Esophagus squamous epithelium (tissue), 5 donors: ENCODE measurements around the gene SHC4. TPM values are rescaled to one million over a fixed set of nuclear protein-coding genes. Genes with fewer than 3 reads are reported as not detected.
A peak's percentile ranks its signal among the peaks of the same experiment; 100 is the strongest.

ENCODE experiments used
- DNase-seq: peaks from one replicate; lab custom pipeline; 2025; lab: John Stamatoyannopoulos, UW
- H3K27ac ChIP-seq, 4 donors: fragments of 200-600 bp; sonication (generic); one replicate each; pipeline ENCODE4 v1.5.1; 2016 to 2019; ENCODE audit warnings: mild to moderate bottlenecking in 1 of 4
- H3K27me3 ChIP-seq, 4 donors: fragments of 200-600 bp; sonication (generic); 1 replicate in 3 of 4; 2 replicates in 1 of 4; pipeline versions ENCODE4 v1.5.1 to v1.6.0; 2017 to 2021; ENCODE audit warnings: antibody characterized with exemption in 1 of 4
- H3K36me3 ChIP-seq, 3 donors: fragments of 200-600 bp; sonication (generic); one replicate each; pipeline ENCODE4 v1.5.1; 2016 to 2019
- H3K4me1 ChIP-seq, 3 donors: fragments of 200-600 bp; sonication (generic); one replicate each; pipeline ENCODE4 v1.5.1; 2017 to 2019
- H3K4me3 ChIP-seq, 4 donors: fragments of 200-600 bp; sonication (generic); 1 replicate in 3 of 4; 2 replicates in 1 of 4; pipeline ENCODE4 v1.5.1; 2016 to 2019; ENCODE audit warnings: mild to moderate bottlenecking in 2 of 4, moderate library complexity in 1 of 4
- H3K9me3 ChIP-seq, 3 donors: fragments of 200-600 bp; sonication (generic); one replicate each; pipeline ENCODE4 v1.5.1; 2016 to 2019
- CTCF ChIP-seq, 6 experiments: fragments of 450-650 bp in 4 of 6; fragments of 200-600 bp in 2 of 6; sonication (generic) in 2 of 6; IDR thresholded peaks; one replicate each; pipeline ENCODE4 v1.5.1; 2016 to 2019; ENCODE audit warnings: antibody characterized with exemption in 6 of 6, mild to moderate bottlenecking in 4 of 6, moderate library complexity in 4 of 6
- POLR2A ChIP-seq, 4 donors: fragments of 450-650 bp; IDR thresholded peaks; one replicate each; pipeline ENCODE4 v1.6.1; 2017; ENCODE audit warnings: antibody characterized with exemption in 4 of 4, mild to moderate bottlenecking in 4 of 4, moderate library complexity in 3 of 4
- WGBS, 2 donors: methylation state at CpG; one replicate each; pipeline ENCODE4 v1.1.5; 2018; 5-methylcytosine and 5-hydroxymethylcytosine counted together
- intact Hi-C: fragments of 100-400 bp; cut with DNase I; formaldehyde crosslinking; loops from one replicate; pipeline ENCODE4 v1.15.0; 2022
- total RNA-seq, 4 donors: library from RNA; depleted of rRNA; stranded (reverse); fragments of >200 nt; gene quantifications; one replicate each; pipeline ENCODE4 v1.1.0, GENCODE V29; 2016
- donor health status: DM: yes; HTN: yes; CAD: no.

Gene SHC4
- total RNA-seq, 4 donors from 2014 or later = 0.18 to 0.50 (median 0.38) TPM; not detected in 1

- TF ChIP-seq CTCF (IDR thresholded peaks at IDR 0.05) = no peak
- TF ChIP-seq POLR2A (IDR thresholded peaks at IDR 0.05) = no peak
- intact Hi-C loops = no loop called here
- H3K4me1 ChIP-seq = peaks cover 0 to 5% (median 0%) of the 10 kb centered on the region in 3 donors
- no peak overlapping the region for H3K27ac ChIP-seq
- H3K9me3 ChIP-seq = no peaks in the 10 kb centered on the region
- H3K4me3 ChIP-seq = no peak overlapping the region
- DNase-seq = no peak
- peaks cover 0 to 13% (median 0%) of the 10 kb centered on the region in 3 donors for H3K36me3 ChIP-seq
- H3K27me3 ChIP-seq = no peaks in the 10 kb centered on the region
- WGBS, 2 donors = 62 to 80% methylated on average over 3 of the region's 3 CpGs
Measured at GRCh38 chr15:48985516-48985915, 21.8 kb upstream of the SHC4 start.

GRCh38 chr15:48984811-48985352 lies 21.2 kb upstream of the SHC4 start:
- peak overlapping the region in 1 of 4 donors; percentile 25 for H3K27ac ChIP-seq
- 47 to 56% methylated on average over 4 of the region's 4 CpGs for WGBS, 2 donors
- TF ChIP-seq POLR2A (IDR thresholded peaks at IDR 0.05) = no peak
- TF ChIP-seq CTCF (IDR thresholded peaks at IDR 0.05) = no peak
- peaks cover 0 to 5% (median 0%) of the 10 kb centered on the region in 3 donors for H3K4me1 ChIP-seq
- DNase-seq = no peak
- no peaks in the 10 kb centered on the region for H3K27me3 ChIP-seq
- intact Hi-C loops = no loop called here
- H3K9me3 ChIP-seq = no peaks in the 10 kb centered on the region
- peaks cover 0 to 9% (median 0%) of the 10 kb centered on the region in 3 donors for H3K36me3 ChIP-seq
- no peak overlapping the region for H3K4me3 ChIP-seq

- peaks cover 0 to 5% (median 0%) of the 10 kb centered on the region in 3 donors for H3K4me1 ChIP-seq
- no peaks in the 10 kb centered on the region for H3K27me3 ChIP-seq
- H3K36me3 ChIP-seq = peaks cover 0 to 9% (median 0%) of the 10 kb centered on the region in 3 donors
- no peak for DNase-seq
- TF ChIP-seq POLR2A (IDR thresholded peaks at IDR 0.05) (no peak), CTCF (IDR thresholded peaks at IDR 0.05) (no peak)
- WGBS, 2 donors = 71 to 78% methylated on average over 6 of the region's 7 CpGs
- intact Hi-C loops = no loop called here
- H3K9me3 ChIP-seq = no peaks in the 10 kb centered on the region
- no peak overlapping the region for H3K4me3 ChIP-seq
- peak overlapping the region in 1 of 4 donors; percentile 25 for H3K27ac ChIP-seq
Measured at GRCh38 chr15:48984021-48984710, 20.4 kb upstream of the SHC4 start.

DNA sequence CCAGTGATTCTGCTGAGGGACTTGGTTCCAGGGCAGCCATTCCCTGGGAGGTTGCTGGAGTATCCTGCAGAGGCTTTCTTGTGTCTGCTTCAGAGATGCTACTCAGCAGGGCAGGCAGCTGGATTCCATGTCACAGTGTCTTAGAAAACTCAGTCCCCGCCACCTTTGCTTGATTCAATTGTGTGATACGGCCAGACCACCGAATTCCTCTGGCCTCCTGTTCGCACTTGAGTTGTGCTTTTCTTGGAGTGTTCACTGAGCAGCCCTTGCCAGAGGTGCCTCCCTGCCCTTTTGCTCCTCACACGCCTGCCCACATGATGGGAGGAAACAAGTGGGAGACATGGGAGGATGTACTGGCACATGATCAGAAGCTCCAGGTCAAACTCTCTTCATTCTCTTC lies 19.6 kb upstream of the SHC4 start:
- H3K4me3 ChIP-seq = no peak overlapping the region
- no peak for TF ChIP-seq POLR2A (IDR thresholded peaks at IDR 0.05)
- TF ChIP-seq CTCF (IDR thresholded peaks at IDR 0.05) = no peak
- no peak overlapping the region for H3K27ac ChIP-seq
- peaks cover 0 to 12% (median 0%) of the 10 kb centered on the region in 3 donors for H3K4me1 ChIP-seq
- 69 to 88% methylated on average over 4 to 5 of the region's 5 CpGs for WGBS, 2 donors
- H3K9me3 ChIP-seq = no peaks in the 10 kb centered on the region
- no peak for DNase-seq
- no peaks in the 10 kb centered on the region for H3K27me3 ChIP-seq
- intact Hi-C loops = no loop called here
- peaks cover 0 to 7% (median 0%) of the 10 kb centered on the region in 3 donors for H3K36me3 ChIP-seq

- no peak for TF ChIP-seq CTCF (IDR thresholded peaks at IDR 0.05)
- no peak for TF ChIP-seq POLR2A (IDR thresholded peaks at IDR 0.05)
- H3K4me3 ChIP-seq = no peak overlapping the region
- H3K27me3 ChIP-seq = no peaks in the 10 kb centered on the region
- WGBS, 2 donors = 39 to 49% methylated on average over 4 of the region's 4 CpGs
- intact Hi-C loops = no loop called here
- peaks cover 0 to 13% (median 0%) of the 10 kb centered on the region in 3 donors for H3K4me1 ChIP-seq
- no peak for DNase-seq
- no peaks in the 10 kb centered on the region for H3K9me3 ChIP-seq
- H3K27ac ChIP-seq = no peak overlapping the region
- H3K36me3 ChIP-seq = no peaks in the 10 kb centered on the region
Measured at GRCh38 chr15:48981941-48982340, 18.2 kb upstream of the SHC4 start.
